ENCODE measurements around the gene SLC45A2.
"Not testable (repeated sequence)": the region's sequence is repeated elsewhere in the genome, so short reads cannot be mapped to it uniquely, and the experiment has no call there.

The SLC45A2 gene

DNA sequence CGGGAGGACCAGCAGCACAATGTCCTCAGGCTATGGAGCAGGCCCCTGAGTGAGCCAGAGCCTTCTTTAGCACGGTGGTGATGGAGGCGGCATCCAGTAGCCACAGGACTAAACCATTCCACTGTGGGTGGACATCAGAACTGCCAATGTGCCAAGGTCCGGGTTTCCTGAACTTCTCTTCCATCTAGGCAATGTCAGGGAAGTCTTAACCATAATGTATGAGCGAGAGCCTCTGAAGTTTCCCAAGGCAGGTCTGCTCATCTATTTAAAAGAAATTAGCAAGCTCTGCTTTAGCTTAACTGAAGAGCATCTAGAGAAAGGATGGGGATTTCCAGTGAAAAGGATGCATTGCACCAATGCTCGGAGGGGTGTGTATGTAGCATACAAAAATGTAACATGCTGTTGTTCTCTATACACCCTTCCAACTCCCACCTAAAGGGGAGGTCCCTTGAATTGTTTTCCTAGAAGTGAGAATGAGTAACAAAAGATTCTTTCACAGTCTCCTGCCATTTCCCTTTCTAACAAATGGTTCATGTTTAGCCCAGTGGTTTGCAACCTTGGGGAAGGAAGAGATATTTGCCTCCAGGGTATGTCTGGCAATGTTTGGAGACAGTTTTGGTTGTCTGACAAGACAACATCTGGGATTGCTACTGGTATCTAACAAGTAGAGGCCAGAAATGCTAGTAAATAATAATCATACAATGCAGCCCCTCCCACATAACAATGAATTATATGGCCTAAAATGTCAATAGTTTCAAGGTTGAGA is 54.4 kb downstream of the SLC45A2 start:
- no peak for DNase-seq (ENCODE audit: low read depth in 2 of 2)

GRCh38 chr5:33928283-33928682 is 56.2 kb downstream of the SLC45A2 start:
- no peak for DNase-seq (ENCODE audit: low read depth in 2 of 2)

DNA sequence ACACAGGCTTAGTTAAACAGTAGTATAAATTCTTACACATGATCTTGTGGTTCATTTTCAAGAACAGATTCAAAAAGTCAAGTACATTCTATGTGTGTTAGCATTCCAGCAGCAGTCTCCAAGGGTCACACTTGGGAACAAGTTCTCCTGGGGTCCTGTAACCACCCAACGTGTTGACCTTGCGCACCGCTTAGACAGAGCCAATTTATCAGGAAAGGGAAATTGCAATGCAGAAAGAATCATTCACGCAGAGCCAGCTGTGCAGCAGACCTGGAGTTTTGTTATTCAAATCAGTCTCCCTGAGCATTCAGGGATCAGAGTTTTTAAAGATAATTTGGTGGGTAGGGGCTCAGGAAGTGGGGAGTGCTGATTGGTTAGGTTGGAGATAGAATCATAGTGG is 56.8 kb downstream of the SLC45A2 start:
- no peak for DNase-seq (ENCODE audit: low read depth in 2 of 2)

DNA sequence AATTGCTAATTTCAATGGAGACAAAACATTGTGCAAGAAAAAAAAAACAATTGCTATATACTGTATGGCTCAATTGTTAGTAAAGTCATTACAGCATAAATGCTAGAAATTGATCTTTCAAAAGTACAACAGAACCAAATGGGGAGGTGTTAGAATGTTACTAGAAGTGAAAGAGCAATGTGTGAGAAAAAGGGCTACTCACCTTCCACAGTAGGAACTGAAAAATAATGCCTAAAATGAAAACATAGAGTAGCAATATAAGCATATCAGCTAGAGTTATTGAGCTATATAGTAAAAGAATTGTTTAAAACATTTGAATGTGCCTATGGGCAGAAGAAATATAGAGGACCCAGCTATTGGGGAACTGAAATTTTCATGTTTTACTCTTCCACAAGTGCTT is 59.2 kb downstream of the SLC45A2 start:
- DNase-seq (ENCODE audit: low read depth in 2 of 2) = no peak

GRCh38 chr5:33921002-33921401 is 63.5 kb downstream of the SLC45A2 start:
- DNase-seq (ENCODE audit: low read depth in 2 of 2) = no peak

DNA sequence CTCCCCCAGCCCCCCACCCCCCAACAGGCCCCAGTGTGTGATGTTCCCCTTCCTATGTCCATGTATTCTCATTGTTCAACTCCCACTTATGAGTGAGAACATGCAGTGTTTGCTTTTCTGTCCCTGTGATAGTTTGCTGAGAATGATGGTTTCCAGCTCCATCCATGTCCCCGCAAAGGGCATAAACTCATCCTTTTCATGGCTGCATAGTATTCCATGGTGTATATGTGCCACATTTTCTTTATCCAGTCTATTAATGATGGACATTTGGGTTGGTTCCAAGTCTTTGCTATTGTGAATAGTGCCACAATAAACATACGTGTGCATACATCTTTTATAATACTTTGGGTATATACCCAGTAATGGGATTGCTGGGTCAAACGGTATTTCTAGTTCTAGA is 69.6 kb downstream of the SLC45A2 start:
- DNase-seq (ENCODE audit: low read depth in 2 of 2) = not testable (repeated sequence)

- not testable (repeated sequence) for DNase-seq (ENCODE audit: low read depth in 2 of 2)
Measured at GRCh38 chr5:33906248-33906647, 78.2 kb downstream of the SLC45A2 start.

DNA sequence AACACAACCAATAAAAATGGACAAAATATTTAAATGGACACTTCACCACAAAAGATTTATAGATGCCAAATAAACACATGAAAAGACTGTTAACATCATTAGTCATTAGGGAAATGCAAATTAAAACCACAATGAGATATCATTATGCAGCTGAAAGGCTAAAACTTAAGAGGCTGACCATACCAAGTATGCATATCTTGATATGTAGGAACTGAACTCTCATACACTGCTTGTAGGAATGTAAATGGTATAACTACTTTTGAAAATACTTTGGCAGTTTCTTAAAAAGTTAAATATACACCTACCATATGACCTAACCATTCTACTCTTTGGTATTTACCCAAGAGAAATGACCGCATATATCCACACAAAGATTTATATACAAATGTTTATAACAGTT is 79.1 kb downstream of the SLC45A2 start:
- no peak for DNase-seq (ENCODE audit: low read depth in 2 of 2)

DNA sequence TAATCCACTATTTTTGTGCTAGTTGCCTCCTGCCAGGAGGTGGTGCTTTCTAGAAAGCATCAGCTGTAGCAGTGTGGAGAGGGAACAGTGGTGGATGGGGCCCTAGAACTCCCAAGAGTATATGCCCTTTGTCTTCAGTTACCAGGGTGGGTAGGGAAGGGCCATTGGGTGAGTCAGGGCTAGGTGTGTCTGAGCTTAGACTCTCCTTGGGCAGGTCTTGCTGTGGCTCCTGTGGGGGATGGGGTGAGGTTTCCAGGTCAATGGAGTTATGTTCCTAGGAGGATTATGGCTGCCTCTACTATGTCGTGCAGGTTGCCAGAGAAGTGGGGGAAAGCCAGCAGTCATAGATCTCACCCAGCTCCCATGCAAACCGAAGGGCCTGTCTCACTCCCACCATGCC is 81.4 kb downstream of the SLC45A2 start:
- DNase-seq (ENCODE audit: low read depth in 2 of 2) = no peak

DNA sequence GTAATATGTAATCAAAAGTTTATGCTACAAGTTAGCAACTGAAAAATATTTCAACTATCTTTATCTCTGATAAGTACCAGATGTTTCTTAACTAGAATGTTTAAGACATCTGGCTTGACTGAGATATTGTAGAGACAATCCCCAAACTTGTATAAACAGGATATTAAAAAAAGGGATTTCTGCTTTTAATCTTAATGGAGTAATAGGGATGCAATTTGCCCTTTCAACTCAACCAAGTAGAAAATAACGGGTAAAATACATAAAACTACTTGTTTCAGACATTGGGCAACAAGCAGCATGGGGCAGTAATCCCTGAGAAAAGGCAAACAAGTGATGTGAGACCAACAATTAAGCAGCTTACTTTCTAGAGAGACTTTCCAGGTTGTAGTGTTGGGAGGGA is 83.3 kb downstream of the SLC45A2 start:
- no peak for DNase-seq (ENCODE audit: low read depth in 2 of 2)
